MM.1S (cell line): ENCODE results near the gene NDUFS6.

Experiments used
- EZH2 ChIP-seq: fragments of 300-600 bp; sonication (generic); optimal IDR thresholded peaks from 2 replicates; pipeline ENCODE3; 2017; ENCODE audit warnings: low read depth, mild to moderate bottlenecking, antibody characterized with exemption, low read length, mixed read lengths
- EZH2phosphoT487 ChIP-seq: fragments of 300-600 bp; sonication (generic); IDR thresholded peaks from 2 replicates; pipeline ENCODE4 v1.6.1; 2018; ENCODE audit warnings: antibody characterized with exemption, low read length
- TF ChIP-seq, protein P1 (sequence below): fragments of 300-600 bp; sonication (generic); IDR thresholded peaks from 2 replicates; pipeline ENCODE4 v1.5.1; 2016; ENCODE audit warnings: antibody characterized with exemption, low read length, mixed read lengths

- TF ChIP-seq, protein P1, sequence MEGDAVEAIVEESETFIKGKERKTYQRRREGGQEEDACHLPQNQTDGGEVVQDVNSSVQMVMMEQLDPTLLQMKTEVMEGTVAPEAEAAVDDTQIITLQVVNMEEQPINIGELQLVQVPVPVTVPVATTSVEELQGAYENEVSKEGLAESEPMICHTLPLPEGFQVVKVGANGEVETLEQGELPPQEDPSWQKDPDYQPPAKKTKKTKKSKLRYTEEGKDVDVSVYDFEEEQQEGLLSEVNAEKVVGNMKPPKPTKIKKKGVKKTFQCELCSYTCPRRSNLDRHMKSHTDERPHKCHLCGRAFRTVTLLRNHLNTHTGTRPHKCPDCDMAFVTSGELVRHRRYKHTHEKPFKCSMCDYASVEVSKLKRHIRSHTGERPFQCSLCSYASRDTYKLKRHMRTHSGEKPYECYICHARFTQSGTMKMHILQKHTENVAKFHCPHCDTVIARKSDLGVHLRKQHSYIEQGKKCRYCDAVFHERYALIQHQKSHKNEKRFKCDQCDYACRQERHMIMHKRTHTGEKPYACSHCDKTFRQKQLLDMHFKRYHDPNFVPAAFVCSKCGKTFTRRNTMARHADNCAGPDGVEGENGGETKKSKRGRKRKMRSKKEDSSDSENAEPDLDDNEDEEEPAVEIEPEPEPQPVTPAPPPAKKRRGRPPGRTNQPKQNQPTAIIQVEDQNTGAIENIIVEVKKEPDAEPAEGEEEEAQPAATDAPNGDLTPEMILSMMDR: no peak
- TF ChIP-seq EZH2 (no peak), EZH2phosphoT487 (no peak)
Observed at GRCh38 chr5:1833264-1834021, 32.2 kb downstream of the NDUFS6 start.
